MG63 (cell line): Measurements from ENCODE around the gene TSPAN14. TPM values are rescaled to one million over a fixed set of nuclear protein-coding genes. Genes with fewer than 3 reads are reported as not detected.

Experiments used
- DNase-seq: peaks from one replicate; pipeline ENCODE4 v3.0.0-alpha.2; 2020
- H3K27me3 ChIP-seq: fragments of 250-450 bp; sonication (Bioruptor Pico); 2 replicates; pipeline ENCODE4 v1.5.1; 2020; ENCODE audit warnings: mild to moderate bottlenecking, moderate library complexity
- H3K36me3 ChIP-seq: fragments of 250-450 bp; sonication (Bioruptor Pico); 2 replicates; pipeline ENCODE4 v1.5.1; 2020; ENCODE audit warnings: mild to moderate bottlenecking, moderate library complexity
- H3K4me3 ChIP-seq: fragments of 250-450 bp; sonication (Bioruptor Pico); 2 replicates; pipeline ENCODE4 v1.5.1; 2020; ENCODE audit warnings: mild to moderate bottlenecking, moderate library complexity
- H3K9me3 ChIP-seq: fragments of 250-450 bp; sonication (Bioruptor Pico); 2 replicates; pipeline ENCODE4 v1.5.1; 2020; ENCODE audit warnings: mild to moderate bottlenecking, moderate library complexity
- total RNA-seq: library from RNA; depleted of rRNA; stranded (reverse); fragments of >200 nt; shearing (Covaris generic); gene quantifications from 2 replicates; pipeline ENCODE4 v1.2.3, GENCODE V29; 2014; ENCODE audit warnings: low replicate concordance

The TSPAN14 gene
- total RNA-seq, 1 experiment from 2014 or later = 10.0 TPM

- Histone ChIP-seq H3K9me3 (no peaks in the 10 kb centered on the region), H3K36me3 (no peaks in the 10 kb centered on the region; the same call in 1 of the 2 replicates), H3K27me3 (no peaks in the 10 kb centered on the region), H3K4me3 (no peak overlapping the region)
- DNase-seq = no peak
Observed at GRCh38 chr10:80487791-80488538, 33.9 kb downstream of the TSPAN14 start.

GRCh38 chr10:80488539-80489066, 34.5 kb downstream of the TSPAN14 start:
- Histone ChIP-seq H3K36me3 (no peaks in the 10 kb centered on the region; the same call in 1 of the 2 replicates), H3K4me3 (no peak overlapping the region), H3K27me3 (no peaks in the 10 kb centered on the region), H3K9me3 (no peaks in the 10 kb centered on the region)
- no peak for DNase-seq

- H3K9me3 ChIP-seq = no peaks in the 10 kb centered on the region
- H3K36me3 ChIP-seq = no peaks in the 10 kb centered on the region; the same call in 1 of the 2 replicates
- no peak overlapping the region for H3K4me3 ChIP-seq
- DNase-seq = no peak
- no peaks in the 10 kb centered on the region for H3K27me3 ChIP-seq
Observed at GRCh38 chr10:80489371-80490112, 35.4 kb downstream of the TSPAN14 start.

- DNase-seq = no peak
- Histone ChIP-seq H3K9me3 (peaks cover 2% of the 10 kb centered on the region; the same call in 1 of the 2 replicates), H3K4me3 (no peak overlapping the region), H3K36me3 (no peaks in the 10 kb centered on the region; the same call in 1 of the 2 replicates), H3K27me3 (no peaks in the 10 kb centered on the region)
Observed at GRCh38 chr10:80491251-80492102, 37.4 kb downstream of the TSPAN14 start.

- no peak for DNase-seq
- Histone ChIP-seq H3K36me3 (no peaks in the 10 kb centered on the region; the same call in 1 of the 2 replicates), H3K9me3 (peaks cover 2% of the 10 kb centered on the region; the same call in 1 of the 2 replicates), H3K4me3 (no peak overlapping the region), H3K27me3 (no peaks in the 10 kb centered on the region)
Observed at GRCh38 chr10:80492848-80493521, 38.9 kb downstream of the TSPAN14 start.

- Histone ChIP-seq H3K4me3 (no peak overlapping the region), H3K36me3 (no peaks in the 10 kb centered on the region; the same call in 1 of the 2 replicates)
- peak; percentile 61 for DNase-seq
Observed at GRCh38 chr10:80493522-80494051, 39.5 kb downstream of the TSPAN14 start.

GRCh38 chr10:80496555-80497172, 42.6 kb downstream of the TSPAN14 start:
- peaks cover 2% of the 10 kb centered on the region; the same call in 1 of the 2 replicates for H3K9me3 ChIP-seq
- DNase-seq = no peak
- no peaks in the 10 kb centered on the region; the same call in 1 of the 2 replicates for H3K36me3 ChIP-seq
- no peaks in the 10 kb centered on the region for H3K27me3 ChIP-seq
- no peak overlapping the region for H3K4me3 ChIP-seq

More at GRCh38 chr10:80493522-80494051, 39.5 kb downstream of the TSPAN14 start:
- no peaks in the 10 kb centered on the region for H3K27me3 ChIP-seq
- H3K9me3 ChIP-seq = peaks cover 2% of the 10 kb centered on the region; the same call in 1 of the 2 replicates

- Histone ChIP-seq H3K4me3 (no peak overlapping the region), H3K27me3 (no peaks in the 10 kb centered on the region), H3K36me3 (no peaks in the 10 kb centered on the region; the same call in 1 of the 2 replicates), H3K9me3 (peaks cover 2% of the 10 kb centered on the region; the same call in 1 of the 2 replicates)
- peak; percentile 69 for DNase-seq
Observed at GRCh38 chr10:80497187-80498077, 43.3 kb downstream of the TSPAN14 start.

GRCh38 chr10:80498078-80498832, 44.1 kb downstream of the TSPAN14 start:
- DNase-seq = no peak
- Histone ChIP-seq H3K4me3 (no peak overlapping the region), H3K36me3 (no peaks in the 10 kb centered on the region; the same call in 1 of the 2 replicates), H3K27me3 (no peaks in the 10 kb centered on the region), H3K9me3 (peaks cover 2% of the 10 kb centered on the region; the same call in 1 of the 2 replicates)

- no peaks in the 10 kb centered on the region; the same call in 1 of the 2 replicates for H3K36me3 ChIP-seq
- H3K27me3 ChIP-seq = no peaks in the 10 kb centered on the region
- DNase-seq = peak; percentile 98
- H3K9me3 ChIP-seq = peaks cover 2% of the 10 kb centered on the region; the same call in 1 of the 2 replicates
- H3K4me3 ChIP-seq = no peak overlapping the region
Observed at GRCh38 chr10:80498833-80499741, 45.0 kb downstream of the TSPAN14 start.

GRCh38 chr10:80500572-80501380, 46.7 kb downstream of the TSPAN14 start:
- Histone ChIP-seq H3K36me3 (no peaks in the 10 kb centered on the region; the same call in 1 of the 2 replicates), H3K9me3 (peaks cover 2% of the 10 kb centered on the region; the same call in 1 of the 2 replicates), H3K27me3 (no peaks in the 10 kb centered on the region), H3K4me3 (no peak overlapping the region)
- no peak for DNase-seq

GRCh38 chr10:80501381-80501912, 47.3 kb downstream of the TSPAN14 start:
- Histone ChIP-seq H3K27me3 (no peaks in the 10 kb centered on the region), H3K9me3 (no peaks in the 10 kb centered on the region; the same call in 1 of the 2 replicates), H3K36me3 (no peaks in the 10 kb centered on the region; the same call in none of the 2 replicates), H3K4me3 (no peak overlapping the region)
- DNase-seq = no peak
